Fibroblast of lung (primary cell): ENCODE data around the gene NEK5. TPM values are rescaled to one million over a fixed set of nuclear protein-coding genes. Genes with fewer than 3 reads are reported as not detected.

ENCODE experiments used
- DNase-seq, 2 donors: peaks; one replicate each; pipeline versions ENCODE4 v3.0.0 to v3.0.0-alpha.2; 2010; ENCODE audit warnings: low read depth in 2 of 2
- H2AFZ ChIP-seq: 2 replicates; pipeline ENCODE4 v1.5.1; 2012; ENCODE audit warnings: low read length, control low read depth, inconsistent platforms
- H3K27ac ChIP-seq: 2 replicates; pipeline ENCODE4 v1.5.1; 2011; ENCODE audit warnings: low read length, control low read depth; ENCODE audit not compliant: insufficient read depth
- H3K27me3 ChIP-seq: 2 replicates; pipeline ENCODE4 v1.5.1; 2011; ENCODE audit warnings: mild to moderate bottlenecking, low read length; ENCODE audit not compliant: control insufficient read depth, insufficient read depth
- H3K36me3 ChIP-seq: 2 replicates; pipeline ENCODE4 v1.5.1; 2011; ENCODE audit warnings: low read length; ENCODE audit not compliant: control insufficient read depth, insufficient read depth
- H3K4me1 ChIP-seq: 2 replicates; pipeline ENCODE4 v1.5.1; 2011; ENCODE audit warnings: low read length; ENCODE audit not compliant: control insufficient read depth, insufficient read depth; ENCODE audit errors: extremely low read depth
- H3K4me2 ChIP-seq: 2 replicates; pipeline ENCODE4 v1.5.1; 2011; ENCODE audit warnings: low read length, control low read depth; ENCODE audit not compliant: insufficient read depth; ENCODE audit errors: extremely low read depth
- H3K4me3 ChIP-seq, 4 experiments: fragments of 200-600 bp in 1 of 4; sonication (generic) in 1 of 4; replicated peaks in 1 of 4; 2 replicates each; pipeline ENCODE4 v1.5.1; 2011 to 2016; ENCODE audit warnings: low read length in 4 of 4, low read depth in 3 of 4, mild to moderate bottlenecking in 3 of 4, control low read depth in 2 of 4, inconsistent platforms in 1 of 4, mixed read lengths in 1 of 4; ENCODE audit not compliant: insufficient read depth in 1 of 4; ENCODE audit errors: control extremely low read depth in 1 of 4
- H3K79me2 ChIP-seq: 2 replicates; pipeline ENCODE4 v1.5.1; 2012; ENCODE audit warnings: mild to moderate bottlenecking, low read length, inconsistent platforms; ENCODE audit not compliant: control insufficient read depth, insufficient read depth
- H3K9ac ChIP-seq: 2 replicates; pipeline ENCODE4 v1.5.1; 2011; ENCODE audit warnings: mild to moderate bottlenecking, low read length, control low read depth; ENCODE audit not compliant: insufficient read depth
- H3K9me3 ChIP-seq: 2 replicates; pipeline ENCODE4 v1.5.1; 2012; ENCODE audit warnings: low read depth, low read length; ENCODE audit not compliant: control insufficient read depth, insufficient read depth
- H4K20me1 ChIP-seq: 2 replicates; pipeline ENCODE4 v1.5.1; 2011; ENCODE audit warnings: low read length; ENCODE audit not compliant: control insufficient read depth, insufficient read depth; ENCODE audit errors: extremely low read depth
- EZH2 ChIP-seq: IDR thresholded peaks from 2 replicates; pipeline ENCODE4 v1.5.1; 2012; ENCODE audit warnings: low read length, control low read depth, mild to moderate bottlenecking; ENCODE audit errors: missing control alignments
- polyA plus RNA-seq, 2 donors: library from polyadenylated mRNA; depleted of rRNA in 1 of 2; stranded (reverse) in 1 of 2; unstranded in 1 of 2; fragments of >200 nt; gene quantifications; 2 replicates each; pipeline ENCODE4 v1.2.1, GENCODE V29; 2011 to 2012; ENCODE audit warnings: missing spikeins in 1 of 2
- total RNA-seq: library from RNA; depleted of rRNA; stranded (reverse); fragments of >200 nt; gene quantifications from 2 replicates; pipeline ENCODE4 v1.2.1, GENCODE V29; 2014
- TF ChIP-seq, protein P1 (sequence below), 2 donors: IDR thresholded peaks in 1 of 2; conservative IDR thresholded peaks in 1 of 2; 1 replicate in 1 of 2; 2 replicates in 1 of 2; pipeline ENCODE4 v1.5.1; 2011 to 2012; ENCODE audit warnings: low read length in 2 of 2, control low read depth in 1 of 2, inconsistent platforms in 1 of 2, low read depth in 1 of 2, mild to moderate bottlenecking in 1 of 2

NEK5 gene
- total and polyA plus RNA-seq, 2 donors (not counting 1 experiment from before 2014, with no cell fraction given): under 0.01 to 0.03 TPM

DNA sequence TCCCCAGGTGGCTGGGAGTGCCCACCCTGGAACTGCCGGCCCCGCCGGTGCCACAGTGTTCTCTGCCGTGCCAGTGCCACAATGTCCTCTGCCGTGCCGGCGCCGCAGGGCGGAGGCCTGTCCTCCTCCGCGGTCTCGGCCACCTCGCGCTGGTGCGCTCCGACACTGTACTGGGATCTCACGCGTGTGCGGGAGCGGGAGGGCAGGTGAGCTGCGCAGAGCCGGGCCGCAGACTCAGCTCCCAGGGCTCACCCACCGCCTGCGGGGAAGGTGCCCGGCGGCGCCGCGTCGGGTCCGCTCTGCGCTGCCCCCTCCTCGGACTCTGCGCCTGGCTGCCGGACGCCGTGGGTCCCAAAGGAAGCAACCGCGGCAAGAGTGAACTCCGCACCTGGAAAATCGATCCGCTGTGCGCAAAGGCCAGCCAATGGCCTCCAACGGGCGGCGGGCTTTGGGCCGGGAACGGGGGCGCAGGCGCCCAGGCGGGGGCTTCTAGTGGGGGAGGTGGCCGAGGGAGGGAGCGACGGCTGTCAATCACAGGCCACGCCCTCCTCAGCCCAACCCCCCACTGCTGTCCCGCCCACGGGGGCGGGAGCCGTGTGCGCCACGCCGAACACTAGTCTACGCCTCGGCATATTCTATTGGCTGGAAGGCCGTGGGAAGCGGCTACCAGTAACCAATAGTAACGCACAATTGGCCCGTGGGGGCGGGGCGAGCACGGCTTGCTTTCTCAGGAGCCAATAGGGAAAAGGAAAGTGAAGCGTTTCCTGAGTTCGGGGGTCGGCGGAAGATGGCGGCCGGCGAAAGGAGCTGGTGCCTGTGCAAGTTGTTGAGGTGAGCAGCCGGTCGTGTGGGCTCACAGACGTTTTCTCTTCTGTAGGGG lies 117.0 kb downstream of the NEK5 start, which contains the start of gene ALG11:
Gene ALG11, plus strand, starts transcription at position 767 of the 880 bp plus-strand sequence. Its CDS starts 21 bp downstream, at position 788.
- Histone ChIP-seq H3K27me3 (peaks cover 10% of the 10 kb centered on the region), H3K9me3 (no peaks in the 10 kb centered on the region), H3K4me3 (peak within 1 kb of the TSS; percentile 85 to 99 (median 96)), H3K79me2 (peaks cover 25% of the 10 kb centered on the region), H3K4me1 (peaks cover 4% of the 10 kb centered on the region), H3K36me3 (no peaks in the 10 kb centered on the region), H3K27ac (peak within 1 kb of the TSS; percentile 78), H4K20me1 (no peaks in the 10 kb centered on the region), H3K9ac (peak within 1 kb of the TSS; percentile 66), H3K4me2 (peak within 1 kb of the TSS; percentile 100), H2AFZ (peak within 1 kb of the TSS; percentile 93)
- TF ChIP-seq, protein P1, sequence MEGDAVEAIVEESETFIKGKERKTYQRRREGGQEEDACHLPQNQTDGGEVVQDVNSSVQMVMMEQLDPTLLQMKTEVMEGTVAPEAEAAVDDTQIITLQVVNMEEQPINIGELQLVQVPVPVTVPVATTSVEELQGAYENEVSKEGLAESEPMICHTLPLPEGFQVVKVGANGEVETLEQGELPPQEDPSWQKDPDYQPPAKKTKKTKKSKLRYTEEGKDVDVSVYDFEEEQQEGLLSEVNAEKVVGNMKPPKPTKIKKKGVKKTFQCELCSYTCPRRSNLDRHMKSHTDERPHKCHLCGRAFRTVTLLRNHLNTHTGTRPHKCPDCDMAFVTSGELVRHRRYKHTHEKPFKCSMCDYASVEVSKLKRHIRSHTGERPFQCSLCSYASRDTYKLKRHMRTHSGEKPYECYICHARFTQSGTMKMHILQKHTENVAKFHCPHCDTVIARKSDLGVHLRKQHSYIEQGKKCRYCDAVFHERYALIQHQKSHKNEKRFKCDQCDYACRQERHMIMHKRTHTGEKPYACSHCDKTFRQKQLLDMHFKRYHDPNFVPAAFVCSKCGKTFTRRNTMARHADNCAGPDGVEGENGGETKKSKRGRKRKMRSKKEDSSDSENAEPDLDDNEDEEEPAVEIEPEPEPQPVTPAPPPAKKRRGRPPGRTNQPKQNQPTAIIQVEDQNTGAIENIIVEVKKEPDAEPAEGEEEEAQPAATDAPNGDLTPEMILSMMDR (conservative IDR thresholded peaks at IDR 0.05 in 1 of 2, IDR thresholded peaks at IDR 0.05 in 1 of 2; ENCODE audit: low read depth in 1 of 2, low read length in 2 of 2): no peak
- TF ChIP-seq EZH2: no peak
- peak; percentile 95 to 97 for DNase-seq

DNA sequence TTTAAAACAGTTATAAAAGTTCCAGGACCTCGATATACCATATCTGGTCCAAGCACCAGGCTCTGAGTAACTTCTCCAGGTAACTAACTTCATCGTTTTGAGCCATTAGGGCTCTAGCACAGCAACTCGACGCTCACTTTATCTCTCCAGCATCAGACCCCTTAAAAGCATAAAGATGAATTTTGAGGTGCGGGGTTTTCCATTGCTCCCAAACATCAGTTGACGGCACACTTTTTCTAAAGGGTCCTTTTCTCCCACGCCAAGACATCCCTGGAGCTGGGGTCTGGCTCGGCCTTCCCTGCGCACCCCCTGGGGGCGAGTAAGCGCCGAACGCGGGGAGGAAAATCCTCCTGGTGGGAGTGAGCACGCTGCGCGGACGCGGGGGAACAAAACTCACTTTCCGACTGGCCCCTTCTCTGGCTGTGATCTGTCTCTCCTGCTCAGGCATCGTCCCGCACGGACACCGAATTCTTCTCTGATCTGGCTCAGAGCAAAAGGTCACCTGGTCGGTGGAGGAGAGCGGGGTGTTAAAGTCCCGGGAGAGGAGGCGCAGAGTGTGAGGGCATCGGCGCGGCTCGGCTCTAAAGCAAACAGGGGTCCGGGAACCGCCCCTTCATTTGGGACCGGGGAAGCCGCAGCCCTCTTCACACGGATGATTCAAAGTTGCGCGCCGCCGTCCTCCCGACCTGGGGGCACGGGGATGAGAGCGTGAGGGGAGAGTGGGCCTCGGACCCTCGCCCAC lies 117.8 kb downstream of the NEK5 start, which contains the start of gene ATP7B:
Gene ATP7B, minus strand, starts transcription at position 561 of the 742 bp plus-strand sequence. Its CDS starts 113 bp downstream, at position 448.
- Histone ChIP-seq H3K4me2 (peak within 1 kb of the TSS; percentile 100), H3K9me3 (no peaks in the 10 kb centered on the region), H3K27ac (peak within 1 kb of the TSS; percentile 78), H3K9ac (peak within 1 kb of the TSS; percentile 66), H3K4me3 (peak within 1 kb of the TSS; percentile 85 to 99 (median 96)), H3K4me1 (peaks cover 4% of the 10 kb centered on the region), H3K27me3 (peaks cover 10% of the 10 kb centered on the region), H3K79me2 (peaks cover 25% of the 10 kb centered on the region), H2AFZ (peak within 1 kb of the TSS; percentile 93), H3K36me3 (no peaks in the 10 kb centered on the region), H4K20me1 (no peaks in the 10 kb centered on the region)
- DNase-seq: peak in 1 of 2 donors; percentile 12
- TF ChIP-seq, protein P1 (conservative IDR thresholded peaks at IDR 0.05 in 1 of 2, IDR thresholded peaks at IDR 0.05 in 1 of 2; ENCODE audit: low read depth in 1 of 2, low read length in 2 of 2): peak in 1 of 2 donors; percentile 26
- peak; percentile 65 for TF ChIP-seq EZH2

DNA sequence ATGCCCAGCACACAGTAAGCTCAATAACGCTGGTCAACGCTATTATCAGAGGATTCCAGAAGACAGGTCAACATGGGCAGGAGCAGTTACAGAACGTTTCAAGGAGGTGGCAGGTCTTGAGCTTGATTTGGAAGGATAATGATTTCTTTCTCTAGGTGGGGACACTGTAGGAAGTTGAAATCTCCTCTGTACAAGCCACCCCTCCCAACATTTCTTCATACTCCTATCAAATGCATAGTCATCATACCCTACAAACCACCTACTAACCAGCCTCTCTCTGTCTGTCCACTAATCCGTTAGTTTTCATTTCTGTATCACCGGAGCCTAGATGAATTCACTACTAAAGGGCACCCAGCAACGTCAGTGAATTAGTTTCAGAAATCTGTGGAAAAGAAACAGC lies 118.9 kb downstream of the NEK5 start:
- Histone ChIP-seq H4K20me1 (no peaks in the 10 kb centered on the region), H3K9me3 (no peaks in the 10 kb centered on the region), H3K9ac (no peak overlapping the region), H3K27ac (no peak overlapping the region), H3K4me3 (no peak overlapping the region), H3K4me1 (peaks cover 4% of the 10 kb centered on the region), H3K4me2 (no peak overlapping the region), H3K36me3 (no peaks in the 10 kb centered on the region), H2AFZ (no peak overlapping the region), H3K27me3 (peaks cover 10% of the 10 kb centered on the region), H3K79me2 (peaks cover 19% of the 10 kb centered on the region)
- DNase-seq: no peak
- TF ChIP-seq, protein P1 (conservative IDR thresholded peaks at IDR 0.05 in 1 of 2, IDR thresholded peaks at IDR 0.05 in 1 of 2; ENCODE audit: low read depth in 1 of 2, low read length in 2 of 2): no peak
